ENCODE results near the gene MATN1. TPM values are rescaled to one million over a fixed set of nuclear protein-coding genes. Genes with fewer than 3 reads are reported as not detected.

MATN1 gene
- total RNA-seq, 1 experiment from 2014 or later = 0.12 TPM

- no peak overlapping the region for H2AFZ ChIP-seq (ENCODE audit: low read depth, low read length, poor library complexity, severe bottlenecking)
- no peak overlapping the region for H3K4me3 ChIP-seq (replicated peaks in 1 of 2; ENCODE audit: low read depth in 1 of 2, low read length in 2 of 2)
- intact Hi-C loops (cut with micrococcal nuclease) = no loop called here
- H3K27me3 ChIP-seq (ENCODE audit: insufficient read depth, low read length) = no peaks in the 10 kb centered on the region
- no peaks in the 10 kb centered on the region for H3K79me2 ChIP-seq (ENCODE audit: insufficient read depth, low read length)
- peak overlapping the region; percentile 13; the same call in 1 of the 2 replicates for H3K4me2 ChIP-seq (ENCODE audit: low read length)
- no peak overlapping the region for H3K27ac ChIP-seq (ENCODE audit: low read depth, low read length)
- no peaks in the 10 kb centered on the region for H3K9me3 ChIP-seq (ENCODE audit: control insufficient read depth in 1 of 2, insufficient read depth in 1 of 2, low read depth in 1 of 2, low read length in 2 of 2)
- BruUV-seq (replicated peaks) = no TSS peak
- peaks cover 2 to 17% of the 10 kb centered on the region in 2 experiments; a peak in 3 of 4 replicates for H3K4me1 ChIP-seq (ENCODE audit: control insufficient read depth in 1 of 2, insufficient read depth in 2 of 2, low read length in 2 of 2)
- H3K9me2 ChIP-seq (ENCODE audit: insufficient read depth) = no peaks in the 10 kb centered on the region
- no peaks in the 10 kb centered on the region for H3K36me3 ChIP-seq (ENCODE audit: control insufficient read depth in 1 of 2, insufficient read depth in 2 of 2, low read length in 2 of 2)
- CTCF ChIA-PET = interaction anchor here (1.1 kb wide), 1 partner anchor 33 kb away, joined by 3 read pairs; no protein-coding TSS in a partner anchor
- no peak overlapping the region for H3K9ac ChIP-seq (ENCODE audit: low read length)
- RAD21 ChIA-PET (ENCODE audit: low non-redundant PET in 1 of 2, low total read pairs in 2 of 2, uncharacterized antibody in 2 of 2, unreplicated experiment in 2 of 2) = no interaction called here
- H4K20me1 ChIP-seq (ENCODE audit: insufficient read depth) = no peaks in the 10 kb centered on the region
- no peak for ATAC-seq
- POLR2A ChIA-PET = no interaction called here
- TF ChIP-seq CBX3 (IDR thresholded peaks at IDR 0.05; ENCODE audit: low read depth) (no peak), EZH2 (IDR thresholded peaks at IDR 0.05) (no peak), YY1 (IDR thresholded peaks at IDR 0.05; ENCODE audit: extremely low read depth, insufficient replicate concordance, low read depth, low read length) (no peak), ELF1 (IDR thresholded peaks at IDR 0.05; ENCODE audit: borderline replicate concordance, low read depth) (no peak), ZBTB33 (IDR thresholded peaks at IDR 0.05; ENCODE audit: extremely low read depth, insufficient replicate concordance, low read length) (no peak)
- no peak for DNase-seq (ENCODE audit: low read depth, low spot score)
Observed at GRCh38 chr1:30747033-30748008, 23.9 kb upstream of the MATN1 start.
